ENCODE data around the gene CTNND2.
"Not testable (repeated sequence)": the region's sequence is repeated elsewhere in the genome, so short reads cannot be mapped to it uniquely, and the experiment has no call there.

CTNND2 gene

GRCh38 chr5:11857391-11857790 is 46.9 kb downstream of the CTNND2 start:
- DNase-seq = no peak

- DNase-seq = no peak
Observed at GRCh38 chr5:11854936-11855335, 49.3 kb downstream of the CTNND2 start.

- DNase-seq = no peak
Observed at GRCh38 chr5:11853796-11854195, 50.5 kb downstream of the CTNND2 start.

GRCh38 chr5:11853140-11853539 is 51.1 kb downstream of the CTNND2 start:
- no peak for DNase-seq

- DNase-seq = no peak
Observed at GRCh38 chr5:11852717-11853087, 51.5 kb downstream of the CTNND2 start.

- DNase-seq = no peak
Observed at GRCh38 chr5:11851965-11852716, 52.1 kb downstream of the CTNND2 start.

GRCh38 chr5:11851416-11851815 is 52.8 kb downstream of the CTNND2 start:
- no peak for DNase-seq

GRCh38 chr5:11828566-11828965 is 75.7 kb downstream of the CTNND2 start:
- not testable (repeated sequence) for DNase-seq

GRCh38 chr5:11822598-11822997 is 81.6 kb downstream of the CTNND2 start:
- no peak for DNase-seq

GRCh38 chr5:11815916-11816315 is 88.3 kb downstream of the CTNND2 start:
- no peak for DNase-seq

GRCh38 chr5:11815481-11815880 is 88.8 kb downstream of the CTNND2 start:
- DNase-seq = no peak

GRCh38 chr5:11814373-11814772 is 89.9 kb downstream of the CTNND2 start:
- no peak for DNase-seq

- no peak for DNase-seq
Observed at GRCh38 chr5:11809407-11809806, 94.8 kb downstream of the CTNND2 start.

GRCh38 chr5:11803436-11803835 is 100.8 kb downstream of the CTNND2 start:
- no peak for DNase-seq

GRCh38 chr5:11801061-11801460 is 103.2 kb downstream of the CTNND2 start:
- no peak for DNase-seq

- DNase-seq = no peak
Observed at GRCh38 chr5:11797132-11797531, 107.1 kb downstream of the CTNND2 start.

- no peak for DNase-seq
Observed at GRCh38 chr5:11793396-11793795, 110.8 kb downstream of the CTNND2 start.

GRCh38 chr5:11792621-11793020 is 111.6 kb downstream of the CTNND2 start:
- DNase-seq = no peak

- DNase-seq = no peak
Observed at GRCh38 chr5:11791792-11792191, 112.5 kb downstream of the CTNND2 start.

- no peak for DNase-seq
Observed at GRCh38 chr5:11790201-11790600, 114.0 kb downstream of the CTNND2 start.

- no peak for DNase-seq
Observed at GRCh38 chr5:11785771-11786352, 118.4 kb downstream of the CTNND2 start.

- DNase-seq = no peak
Observed at GRCh38 chr5:11780641-11781345, 123.5 kb downstream of the CTNND2 start.

GRCh38 chr5:11777096-11777495 is 127.2 kb downstream of the CTNND2 start:
- DNase-seq = no peak

- no peak for DNase-seq
Observed at GRCh38 chr5:11770310-11770709, 133.9 kb downstream of the CTNND2 start.
